Measurements from ENCODE around the gene PSMG4. TPM values are rescaled to one million over a fixed set of nuclear protein-coding genes. Genes with fewer than 3 reads are reported as not detected.
A peak's percentile ranks its signal among the peaks of the same experiment; 100 is the strongest.

PSMG4 gene
- total RNA-seq, 1 donor from 2014 or later, result 9.1 TPM

DNA sequence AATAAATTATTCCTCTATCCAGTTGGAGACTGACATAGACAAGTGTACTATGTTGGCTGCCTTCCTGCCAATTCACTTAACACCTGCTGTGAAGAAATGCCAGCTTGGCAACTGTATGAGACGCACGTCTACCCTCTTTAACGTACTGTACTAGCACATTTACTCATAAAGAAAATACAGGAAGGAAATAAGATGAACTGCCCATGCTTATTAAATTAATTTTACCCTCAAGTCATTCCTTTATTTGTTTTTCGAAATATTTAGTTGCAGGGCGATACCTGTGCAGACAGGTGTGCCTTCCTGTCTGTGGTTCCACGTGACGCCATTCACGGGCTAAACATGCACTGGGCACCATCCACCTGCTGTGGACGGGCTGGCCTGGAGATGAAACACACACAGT, 52.0 kb downstream of the PSMG4 start:
- intact Hi-C loops (cut with DNase I), result no loop called here
- no peak for ATAC-seq
- DNase-seq (ENCODE audit: missing footprints), result no peak

DNA sequence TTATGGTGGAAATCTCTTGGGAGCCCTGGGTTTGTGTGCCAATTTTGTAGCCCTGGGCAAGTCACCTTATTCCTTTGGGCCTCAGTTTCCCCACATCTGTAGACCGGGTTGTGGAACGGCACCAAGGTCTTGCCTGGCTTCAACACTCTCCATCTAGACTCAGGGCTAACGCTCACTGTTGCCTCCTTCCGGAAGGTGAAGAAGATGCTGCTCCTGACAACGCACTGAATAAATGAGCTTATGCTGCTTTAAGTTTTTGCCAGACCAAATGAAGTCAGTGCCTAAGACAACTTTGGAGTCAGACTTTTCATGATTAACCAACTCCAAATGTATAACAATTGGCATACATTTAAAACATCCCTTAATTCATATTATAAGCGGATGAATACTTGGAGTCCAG, 53.1 kb downstream of the PSMG4 start:
- DNase-seq (ENCODE audit: missing footprints) (no peak), ATAC-seq (no peak)

DNA sequence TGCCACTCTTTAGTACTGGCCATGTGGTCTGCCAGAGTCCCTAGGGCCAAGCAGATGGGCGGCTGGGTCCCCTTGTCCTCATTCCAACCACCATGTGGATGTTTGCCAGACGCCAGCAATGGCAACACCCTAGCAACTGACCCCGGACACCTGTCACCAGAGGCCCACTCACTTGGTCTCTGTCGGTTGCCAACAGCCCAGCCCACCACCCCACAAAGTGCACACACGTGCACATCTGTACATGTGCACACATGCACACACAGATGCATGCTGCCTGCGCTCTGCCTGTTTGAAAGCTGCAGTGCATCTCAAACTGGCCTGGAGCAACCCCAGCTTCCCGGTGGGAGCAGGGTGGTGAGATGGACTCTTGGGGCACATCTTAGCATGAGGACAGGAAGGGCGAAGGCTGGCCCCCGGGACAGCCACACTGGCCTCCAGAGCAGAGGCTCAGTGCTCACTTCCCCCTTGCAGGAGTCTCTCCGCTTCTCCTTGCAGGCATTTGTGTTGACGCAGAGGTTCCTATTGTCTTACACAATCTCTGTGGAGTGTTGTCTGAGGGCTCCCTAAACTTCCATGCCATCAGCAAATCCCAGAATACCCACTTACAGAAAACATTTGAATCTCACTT, 54.0 kb downstream of the PSMG4 start:
- intact Hi-C loops (cut with DNase I), result no loop called here
- no peak for DNase-seq (ENCODE audit: missing footprints)
- peak; percentile 28 for ATAC-seq

More for the DNA sequence above, 53.1 kb downstream of the PSMG4 start:
- intact Hi-C loops (cut with DNase I), result no loop called here

DNA sequence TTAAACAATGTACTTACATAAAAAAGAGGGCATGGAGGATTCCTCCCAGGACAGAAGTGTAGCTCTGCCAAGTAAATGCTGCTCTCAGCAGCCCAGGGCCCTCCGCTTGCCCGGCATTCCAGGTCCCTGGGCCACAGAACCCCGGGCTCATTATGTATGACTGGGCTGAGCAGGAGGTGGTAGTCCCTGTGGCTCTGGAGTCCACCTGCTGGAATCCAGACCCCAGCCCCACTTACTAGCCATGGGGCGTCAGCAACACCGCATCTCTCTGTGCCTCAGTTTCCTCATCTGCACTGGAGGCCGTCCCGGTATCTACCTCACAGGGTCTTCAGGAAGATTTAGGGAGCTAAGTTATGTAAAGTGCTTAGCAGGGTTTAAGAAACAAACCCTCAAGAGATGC, 55.4 kb downstream of the PSMG4 start:
- no peak for ATAC-seq
- intact Hi-C loops (cut with DNase I), result no loop called here
- DNase-seq (ENCODE audit: missing footprints), result no peak

DNA sequence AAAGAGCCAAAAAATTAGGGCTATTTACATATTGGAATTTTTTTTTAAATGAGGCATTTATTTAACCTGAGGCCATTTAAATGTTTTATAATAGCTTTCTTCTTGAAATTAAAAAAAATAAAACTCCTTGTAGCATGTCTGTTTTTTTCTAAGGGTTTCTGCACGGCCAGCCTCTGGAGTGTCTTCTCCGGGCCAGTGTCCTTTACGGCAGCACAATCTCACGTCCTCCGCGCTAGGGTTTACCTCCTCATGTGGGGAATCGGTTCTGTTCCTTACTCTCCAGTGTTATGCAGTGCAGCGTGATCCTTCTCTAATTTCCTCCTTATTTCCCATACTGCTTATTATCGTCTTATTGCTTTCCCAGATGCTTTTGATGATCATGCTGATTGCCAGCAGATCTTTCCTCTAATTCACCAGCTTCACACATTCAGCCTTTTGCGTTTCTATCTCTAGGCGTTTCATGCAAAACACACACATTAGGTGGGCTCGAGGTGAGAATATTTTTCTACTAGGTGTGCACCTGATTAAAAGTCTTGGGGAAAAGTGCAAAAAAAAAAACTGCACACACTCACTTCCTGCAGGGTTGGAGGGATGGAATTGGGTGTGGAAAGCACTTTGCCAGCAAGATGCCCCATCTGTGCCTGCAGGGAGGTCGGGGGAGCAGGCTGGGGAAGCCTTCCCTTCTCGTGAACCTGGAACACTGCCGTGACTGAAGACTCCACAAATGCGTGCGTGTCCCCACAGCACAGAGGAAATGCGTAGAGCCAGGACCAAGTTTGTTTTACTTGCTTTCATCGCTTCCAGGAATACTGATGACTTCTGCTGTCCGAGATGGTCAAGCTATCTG, 56.1 kb downstream of the PSMG4 start:
- ATAC-seq, result no peak
- intact Hi-C loops (cut with DNase I), result no loop called here
- DNase-seq (ENCODE audit: missing footprints), result no peak

DNA sequence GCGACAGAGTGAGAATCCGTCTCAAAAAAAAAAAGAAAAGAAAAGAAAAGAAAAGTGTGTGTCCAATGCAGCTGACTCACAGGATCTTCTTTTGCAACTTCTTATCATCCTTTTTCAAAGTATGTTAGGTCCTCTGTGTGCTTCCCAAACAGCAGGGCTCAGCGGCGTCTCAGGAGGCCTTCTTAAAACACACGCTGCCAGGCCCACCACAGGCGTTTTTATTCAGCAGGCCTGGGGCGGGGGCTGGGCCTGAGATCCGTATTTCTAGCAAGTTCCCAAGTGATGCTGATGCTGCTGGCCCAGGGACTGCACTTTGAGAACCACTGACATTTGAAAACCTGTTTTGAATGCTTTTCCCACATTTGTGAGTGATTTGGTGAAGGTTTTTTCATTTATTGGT, 57.1 kb downstream of the PSMG4 start:
- intact Hi-C loops (cut with DNase I), result no loop called here
- ATAC-seq (no peak), DNase-seq (ENCODE audit: missing footprints) (no peak)

DNA sequence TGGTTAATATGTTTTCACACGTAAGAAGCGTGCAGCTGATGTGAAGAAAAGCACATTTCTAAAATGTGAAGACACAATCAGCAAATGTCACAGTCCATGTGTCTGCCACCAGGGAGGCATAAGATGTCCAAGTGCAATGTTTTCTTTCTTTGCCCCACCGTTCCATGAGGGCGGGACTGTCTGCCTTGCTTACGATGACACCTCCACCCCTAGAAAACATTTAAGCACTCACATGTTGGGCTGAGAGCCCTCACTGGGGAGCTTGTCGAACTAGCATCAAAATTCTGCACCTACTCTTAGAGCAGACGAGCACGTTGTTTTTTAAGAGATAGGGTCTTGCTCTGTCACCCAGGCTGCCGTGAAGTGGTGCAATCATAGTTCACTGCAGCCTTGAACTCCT, 57.6 kb downstream of the PSMG4 start:
- ATAC-seq, result no peak
- intact Hi-C loops (cut with DNase I), result no loop called here
- no peak for DNase-seq (ENCODE audit: missing footprints)

DNA sequence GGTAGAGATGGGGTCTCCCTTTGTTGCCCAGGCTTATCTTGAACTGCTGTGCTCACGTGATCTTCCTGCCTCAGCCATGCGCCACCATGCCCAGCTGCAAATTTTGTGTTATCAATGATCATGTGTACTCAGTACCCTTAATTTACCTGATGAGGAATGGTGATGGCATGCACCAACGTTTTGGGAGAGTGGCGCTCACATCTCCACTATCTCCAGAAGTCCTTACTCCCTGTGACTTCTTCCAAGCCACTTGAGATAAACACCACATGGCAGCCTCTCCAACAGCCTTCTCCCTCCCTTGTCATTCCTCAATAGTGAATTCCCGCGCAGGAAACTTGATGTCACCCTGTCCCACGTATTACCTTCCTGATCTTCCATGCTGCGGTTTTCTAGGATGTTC, 58.1 kb downstream of the PSMG4 start:
- intact Hi-C loops (cut with DNase I), result no loop called here
- no peak for ATAC-seq
- DNase-seq (ENCODE audit: missing footprints), result no peak

Other genes starting within 250 kb of the PSMG4 start
- 6.9 TPM for gene RIPK1, start 190.5 kb upstream of the PSMG4 start, total RNA-seq
- gene BPHL, start 140.2 kb upstream of the PSMG4 start, total RNA-seq, result 19.0 TPM
- gene TUBB2A, start 101.4 kb upstream of the PSMG4 start, total RNA-seq, result 25.0 TPM
- gene TUBB2B, start 31.3 kb upstream of the PSMG4 start, total RNA-seq, result 0.97 TPM
- 5.6 TPM for gene SLC22A23, start 198.1 kb downstream of the PSMG4 start, total RNA-seq